ENCODE measurements around the gene THOC6.

DNA sequence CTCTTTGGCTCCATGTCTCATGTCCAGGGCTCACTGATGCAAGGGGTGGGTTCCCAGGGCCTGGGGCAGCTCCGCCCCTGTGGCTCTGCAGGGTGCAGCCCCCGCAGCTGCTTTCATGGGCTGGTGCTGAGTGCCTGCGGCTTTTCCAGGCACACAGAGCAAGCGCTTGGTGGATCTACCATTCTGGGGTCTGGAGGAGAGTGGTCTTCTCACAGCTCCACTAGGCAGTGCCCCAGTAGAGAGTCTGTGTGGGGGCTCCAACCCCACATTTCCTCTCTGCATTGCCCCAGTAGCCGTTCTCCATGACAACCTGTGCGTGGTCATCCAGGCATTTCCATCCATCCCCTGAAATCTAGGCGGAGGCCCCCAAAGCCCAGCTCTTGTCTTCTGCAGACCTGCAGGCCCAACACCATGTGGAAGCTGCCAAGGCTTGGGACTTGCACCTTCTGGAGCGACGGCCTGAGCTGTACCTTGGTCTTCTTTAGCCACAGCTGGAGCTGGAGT is 46.8 kb downstream of the THOC6 start:
- TF ChIP-seq, protein P1, sequence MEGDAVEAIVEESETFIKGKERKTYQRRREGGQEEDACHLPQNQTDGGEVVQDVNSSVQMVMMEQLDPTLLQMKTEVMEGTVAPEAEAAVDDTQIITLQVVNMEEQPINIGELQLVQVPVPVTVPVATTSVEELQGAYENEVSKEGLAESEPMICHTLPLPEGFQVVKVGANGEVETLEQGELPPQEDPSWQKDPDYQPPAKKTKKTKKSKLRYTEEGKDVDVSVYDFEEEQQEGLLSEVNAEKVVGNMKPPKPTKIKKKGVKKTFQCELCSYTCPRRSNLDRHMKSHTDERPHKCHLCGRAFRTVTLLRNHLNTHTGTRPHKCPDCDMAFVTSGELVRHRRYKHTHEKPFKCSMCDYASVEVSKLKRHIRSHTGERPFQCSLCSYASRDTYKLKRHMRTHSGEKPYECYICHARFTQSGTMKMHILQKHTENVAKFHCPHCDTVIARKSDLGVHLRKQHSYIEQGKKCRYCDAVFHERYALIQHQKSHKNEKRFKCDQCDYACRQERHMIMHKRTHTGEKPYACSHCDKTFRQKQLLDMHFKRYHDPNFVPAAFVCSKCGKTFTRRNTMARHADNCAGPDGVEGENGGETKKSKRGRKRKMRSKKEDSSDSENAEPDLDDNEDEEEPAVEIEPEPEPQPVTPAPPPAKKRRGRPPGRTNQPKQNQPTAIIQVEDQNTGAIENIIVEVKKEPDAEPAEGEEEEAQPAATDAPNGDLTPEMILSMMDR (IDR thresholded peaks at IDR 0.05; ENCODE audit: low read depth, low read length, poor library complexity, severe bottlenecking): no peak
- TF ChIP-seq EZH2phosphoT487 (IDR thresholded peaks at IDR 0.05; ENCODE audit: borderline replicate concordance, low read length): no peak

All from DOHH2 (cell line).